Stimulated activated CD4-positive, alpha-beta T cell treated with anti-CD3 and anti-CD28 coated beads, Interleukin-4, amount 100 ng/mL, for 48 hours (primary cell): ENCODE measurements around the gene MITF.

ENCODE experiments used
- DNase-seq, 2 donors: peaks; one replicate each; pipeline ENCODE4 v3.0.0-alpha.2; 2020; ENCODE audit warnings: low read depth in 2 of 2

The MITF gene

DNA sequence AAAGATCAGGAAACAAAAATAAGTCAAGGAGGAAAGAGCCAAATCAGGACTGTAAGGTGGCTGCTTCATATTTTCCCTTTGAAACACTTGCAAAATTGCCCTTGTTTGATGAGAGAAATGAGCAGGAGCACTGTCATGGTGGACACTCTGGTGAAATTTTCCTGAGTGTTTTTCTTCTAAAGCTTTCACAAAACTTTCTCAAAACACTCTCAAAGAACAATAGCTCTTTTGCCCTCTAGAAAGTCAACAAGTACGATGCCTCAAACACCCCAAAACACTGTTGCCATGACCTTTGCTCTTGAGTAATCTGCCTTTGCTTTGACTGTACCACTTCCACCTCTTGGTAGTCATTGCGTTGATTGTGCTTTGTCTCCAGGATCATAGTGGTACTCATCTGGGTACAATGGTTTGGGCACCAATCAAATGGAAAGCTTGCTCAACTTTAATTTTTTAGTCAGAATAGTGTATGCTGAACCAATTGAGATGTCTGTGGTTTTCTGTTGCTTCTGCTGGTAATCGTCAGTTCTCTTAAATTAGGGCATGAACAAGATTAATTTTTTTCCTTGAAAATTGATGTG is 13.2 kb upstream of the MITF start:
- no peak for DNase-seq

DNA sequence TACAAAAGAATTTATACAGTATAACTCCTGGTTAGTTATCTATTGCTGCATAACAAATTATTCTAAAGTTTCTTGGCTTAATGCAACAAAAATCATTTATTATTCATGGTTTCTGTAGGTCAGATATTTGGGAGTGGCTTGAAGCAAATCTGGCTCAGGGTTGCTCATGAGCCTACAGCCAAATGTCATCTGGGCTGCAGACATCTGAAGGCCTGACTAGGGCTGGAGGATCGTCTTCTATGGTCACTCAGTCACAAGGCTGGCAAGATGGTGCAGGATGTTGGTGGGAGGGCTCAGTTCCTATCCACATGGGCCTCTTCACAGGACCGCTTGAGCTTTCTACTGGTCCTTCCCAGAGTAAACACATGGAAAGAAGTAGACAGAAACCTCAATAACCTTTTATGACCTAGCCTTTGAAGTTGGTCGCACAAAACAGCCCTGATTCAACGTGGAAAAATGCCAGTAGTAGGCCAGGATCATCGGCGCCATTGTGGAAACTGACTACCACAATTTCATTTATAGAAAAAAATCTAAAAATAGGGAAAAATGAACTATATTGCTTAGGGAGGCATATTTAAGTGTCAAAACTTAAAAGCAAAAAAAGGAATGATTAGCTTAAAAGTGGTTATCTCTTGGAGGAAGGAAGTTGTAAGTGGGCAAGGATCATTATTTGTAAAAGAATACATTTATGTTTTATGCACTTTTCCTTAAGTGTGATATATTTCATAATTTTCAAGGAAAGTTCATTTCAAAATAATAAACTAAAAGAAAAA is 9.9 kb upstream of the MITF start:
- no peak for DNase-seq

DNA sequence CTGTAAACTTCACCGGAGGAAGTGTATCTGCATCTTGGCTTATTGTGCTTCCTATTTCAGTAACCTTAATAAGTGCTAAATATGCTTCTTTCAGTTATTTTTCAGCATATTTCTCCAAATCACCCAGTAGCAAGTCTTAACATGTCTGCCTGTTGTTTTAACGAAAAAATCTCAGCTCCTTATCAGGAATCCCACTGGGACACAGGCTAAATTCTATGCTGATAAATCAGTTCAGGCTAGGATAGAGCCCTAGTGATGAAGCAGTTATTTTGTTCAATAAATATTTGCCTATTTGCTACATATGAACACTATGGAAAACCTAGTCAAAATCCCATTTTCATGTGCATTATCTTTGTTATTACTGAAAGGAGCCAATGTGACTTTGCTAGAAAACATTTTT is 8.2 kb upstream of the MITF start:
- no peak for DNase-seq

DNA sequence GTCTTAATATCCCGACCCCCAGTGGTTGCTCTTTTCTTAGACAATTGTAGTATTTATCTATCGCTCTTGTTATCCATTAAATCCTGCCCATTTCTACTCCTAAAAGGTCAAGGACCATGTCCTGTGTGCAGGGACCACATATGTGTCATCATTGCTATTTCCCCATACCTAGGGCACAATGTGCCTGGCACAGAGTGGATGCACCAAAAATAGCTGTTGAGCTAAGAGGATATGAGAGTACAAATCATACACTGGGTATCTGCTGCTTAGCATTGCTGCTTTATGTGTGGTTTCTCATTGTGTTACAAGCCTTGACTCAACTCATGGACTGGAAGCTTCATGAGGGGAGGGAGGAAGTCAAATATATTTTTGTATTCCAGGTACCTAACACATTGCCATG is 3.4 kb upstream of the MITF start:
- no peak for DNase-seq

DNA sequence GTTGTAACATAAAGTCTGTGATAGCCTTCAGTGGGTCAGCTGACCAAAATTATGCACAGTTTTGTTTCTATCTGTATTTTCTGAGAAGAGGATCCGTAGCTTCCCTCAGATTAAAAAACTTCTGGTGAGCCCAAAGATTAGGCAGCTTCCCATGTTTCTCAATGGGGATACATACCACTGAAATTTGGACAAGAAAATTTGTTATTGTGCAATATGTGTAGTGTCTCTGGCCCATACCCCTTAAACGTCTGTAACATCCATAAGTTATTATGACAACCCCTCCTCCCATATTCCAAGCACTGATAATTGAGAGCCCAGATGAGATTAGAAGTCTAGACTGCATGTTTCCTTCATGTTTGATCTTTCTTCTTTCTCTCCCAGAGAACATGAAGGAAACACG is 1.9 kb upstream of the MITF start:
- DNase-seq, result no peak

DNA sequence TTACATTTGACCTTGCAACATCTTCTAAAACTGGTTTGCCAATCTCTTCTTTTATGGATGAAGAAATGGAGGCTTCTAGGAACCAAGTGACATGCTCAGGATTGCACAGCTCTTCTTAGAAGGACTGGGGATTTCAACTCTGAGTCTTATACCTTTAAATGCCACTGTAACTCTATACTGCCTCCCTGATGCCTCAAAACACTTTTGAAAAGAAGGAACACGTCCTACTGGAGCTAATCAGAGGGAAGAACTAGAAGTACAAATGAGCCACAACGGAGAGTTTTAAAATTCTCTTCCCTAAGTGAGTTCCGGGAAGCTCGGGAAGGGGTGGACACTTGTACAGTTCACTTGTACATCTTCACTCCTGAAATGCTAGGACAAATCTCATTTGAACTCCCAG is 949 bp upstream of the MITF start:
- no peak for DNase-seq

DNA sequence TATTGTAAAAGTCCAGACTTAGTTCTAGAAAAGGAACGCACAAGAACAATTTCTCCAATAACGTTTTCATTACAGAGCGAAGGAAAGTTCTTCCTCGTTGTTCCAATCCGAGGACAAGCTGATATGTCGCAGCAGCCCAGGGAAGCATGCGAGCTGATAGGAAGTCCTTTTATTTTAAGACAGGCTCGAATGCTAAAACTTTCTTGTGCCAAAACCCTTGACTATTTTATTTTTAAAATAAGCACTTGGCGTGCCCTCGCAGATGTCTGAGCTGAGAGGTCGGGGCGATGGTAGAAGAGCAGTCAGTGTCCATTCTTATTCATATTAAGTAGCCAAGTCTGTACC is 433 bp upstream of the MITF start:
- DNase-seq, result no peak

DNA sequence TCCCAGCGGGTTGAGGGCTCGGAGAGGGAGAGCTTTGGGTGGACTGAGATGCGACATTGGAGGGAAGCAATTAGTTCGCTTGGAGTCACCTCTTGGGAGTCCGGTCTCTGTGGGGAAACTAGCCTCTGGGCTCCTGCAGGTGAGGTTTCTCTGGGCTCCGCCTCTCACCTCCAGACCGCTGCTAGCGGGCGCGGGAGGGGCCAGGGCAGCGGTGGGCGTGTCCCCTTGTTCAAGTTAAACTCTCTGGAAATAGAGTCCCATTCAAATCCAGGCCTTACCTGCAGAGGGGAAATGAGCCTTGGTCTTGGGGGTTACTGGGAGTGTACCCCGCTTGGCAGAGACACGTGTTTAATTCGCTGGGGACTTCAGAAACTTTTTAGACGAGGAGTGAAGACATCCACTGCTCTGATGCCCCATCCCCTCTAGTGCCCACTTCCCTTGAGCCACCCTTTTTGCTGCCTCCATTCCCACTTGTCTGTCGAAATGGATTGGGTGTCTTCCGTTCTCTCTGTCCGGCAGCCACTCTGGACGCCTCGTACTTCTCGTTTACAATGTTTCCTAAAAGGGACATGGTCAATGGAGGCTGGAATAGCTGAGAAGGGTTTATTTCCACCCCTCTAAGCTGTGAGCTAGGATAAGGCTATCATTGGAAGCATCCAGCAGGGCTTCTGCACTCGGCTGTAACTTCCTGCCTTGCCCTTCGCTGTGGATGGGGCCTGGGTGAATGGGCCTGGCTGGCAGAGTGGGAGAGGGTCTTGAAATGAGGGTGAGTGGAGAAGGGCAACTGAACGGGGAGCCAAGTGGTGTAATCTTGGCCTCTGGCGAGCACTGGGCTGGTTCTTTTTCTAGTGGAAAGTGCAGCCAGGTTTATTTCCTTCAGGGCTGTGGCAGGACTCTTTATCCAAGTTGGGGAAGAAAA is 1.1 kb downstream of the MITF start:
- DNase-seq, result no peak

DNA sequence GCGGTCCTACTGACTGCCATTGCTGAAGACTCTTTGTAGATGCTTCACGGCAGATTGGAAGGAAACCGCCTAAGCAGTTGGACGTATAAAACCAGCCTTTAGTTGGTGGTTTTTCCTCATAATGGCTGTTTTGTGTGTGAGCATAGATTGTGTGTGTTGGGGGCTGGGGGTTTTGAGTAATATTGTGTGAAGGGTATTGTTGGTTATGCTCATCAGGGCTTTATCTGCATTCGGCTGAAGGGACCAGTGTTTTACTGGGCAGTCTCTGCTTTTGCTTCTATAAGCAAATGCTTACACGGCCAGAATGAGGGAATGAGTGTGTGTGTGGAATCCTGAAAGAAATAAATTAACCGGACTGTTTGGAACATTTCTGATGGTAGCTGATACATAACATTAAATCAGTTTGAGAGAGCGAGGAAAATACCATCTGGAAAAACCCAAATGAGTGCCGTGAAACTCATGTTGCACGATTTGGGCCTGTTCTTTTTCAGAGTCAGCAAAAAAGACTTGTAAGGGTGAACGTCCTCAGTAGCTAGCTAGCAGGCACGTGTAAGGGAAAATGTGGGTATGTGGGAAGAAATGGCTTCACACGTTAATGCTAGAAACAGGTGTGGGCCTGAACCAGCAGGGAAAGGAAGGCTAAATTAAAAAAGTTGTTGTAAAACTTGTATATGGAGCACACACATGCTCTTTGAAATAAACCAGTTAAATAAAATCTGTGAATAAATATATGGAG is 1.9 kb downstream of the MITF start:
- DNase-seq, result no peak

DNA sequence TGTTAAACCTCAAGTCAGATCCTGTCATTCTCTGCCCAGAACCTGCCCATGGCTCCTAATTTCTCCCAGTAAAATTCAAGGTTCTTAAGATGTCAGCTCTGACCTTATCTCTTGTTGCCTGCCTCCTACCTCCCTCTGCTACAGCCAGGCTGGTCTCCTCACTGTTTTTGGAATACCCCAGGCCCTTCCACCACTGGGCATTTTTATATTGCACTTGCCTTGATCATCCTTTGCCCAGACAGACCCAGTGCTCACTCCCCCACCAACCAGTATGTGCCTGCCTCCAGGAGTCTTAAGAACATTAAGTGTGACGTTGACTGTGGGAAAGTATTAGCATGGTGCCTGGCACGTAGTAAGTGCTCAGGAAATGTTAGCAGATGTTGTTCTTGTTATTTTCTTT is 3.1 kb downstream of the MITF start:
- DNase-seq, result no peak

DNA sequence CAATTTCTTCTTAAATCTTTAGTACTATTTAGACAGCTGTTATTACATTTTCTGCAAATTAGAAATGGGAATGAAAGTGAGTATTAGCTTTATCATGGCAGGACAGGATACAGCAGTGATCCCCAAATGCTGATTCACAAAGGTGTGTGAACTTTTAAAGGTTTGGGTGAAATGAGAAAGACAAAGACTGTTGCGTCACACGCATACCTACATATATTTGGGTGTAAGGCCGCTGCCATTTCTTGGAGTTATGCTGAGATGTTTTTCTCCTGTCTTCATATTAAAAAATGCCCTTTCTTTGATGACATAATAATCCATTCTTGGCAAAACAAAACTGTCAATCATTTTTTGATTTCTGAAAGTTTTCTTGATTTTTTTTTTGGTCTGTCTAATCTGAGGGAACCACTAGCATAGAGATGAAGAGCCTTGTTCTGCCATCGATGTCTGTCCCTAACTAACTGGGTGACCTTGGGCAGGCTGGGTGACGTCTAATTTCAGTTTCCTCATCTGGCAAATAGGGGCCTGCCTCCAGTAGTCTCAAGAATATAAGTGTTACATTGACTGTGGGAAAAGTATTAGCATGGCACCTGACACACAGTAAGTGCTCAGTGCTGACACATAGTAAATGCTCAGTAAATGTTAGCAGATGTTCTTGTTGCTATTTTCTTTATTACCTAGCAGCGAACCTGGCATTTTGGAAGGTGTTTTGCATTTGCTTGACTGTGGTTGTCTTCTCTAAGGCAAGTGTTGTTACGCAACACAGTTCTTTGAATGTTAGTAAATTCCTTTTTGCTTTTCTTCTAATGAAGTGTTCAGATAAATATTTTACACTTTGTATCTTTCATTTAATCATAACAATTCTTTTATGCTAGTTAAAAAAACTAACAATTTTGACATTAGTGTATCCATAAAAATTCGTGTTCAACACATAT is 5.0 kb downstream of the MITF start:
- no peak for DNase-seq

DNA sequence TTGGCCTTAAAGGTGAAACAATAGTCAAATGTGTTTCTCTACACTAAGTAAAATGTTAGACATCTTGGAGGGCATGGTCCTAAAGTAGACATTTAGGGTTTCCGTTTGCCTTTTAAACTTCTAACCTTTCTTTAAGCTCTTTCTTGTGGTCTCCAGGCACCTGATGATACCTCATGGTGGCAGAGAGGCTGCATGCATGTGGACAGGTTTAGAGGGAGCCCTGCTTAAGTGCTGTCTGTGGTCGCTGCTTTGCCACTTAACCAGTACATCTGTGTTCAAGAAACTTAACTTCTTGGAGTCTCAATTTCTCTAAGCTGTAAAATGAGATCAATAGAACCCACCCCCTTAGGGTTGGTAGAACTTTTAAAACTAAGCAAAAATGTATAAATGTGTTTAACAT is 6.2 kb downstream of the MITF start:
- no peak for DNase-seq

DNA sequence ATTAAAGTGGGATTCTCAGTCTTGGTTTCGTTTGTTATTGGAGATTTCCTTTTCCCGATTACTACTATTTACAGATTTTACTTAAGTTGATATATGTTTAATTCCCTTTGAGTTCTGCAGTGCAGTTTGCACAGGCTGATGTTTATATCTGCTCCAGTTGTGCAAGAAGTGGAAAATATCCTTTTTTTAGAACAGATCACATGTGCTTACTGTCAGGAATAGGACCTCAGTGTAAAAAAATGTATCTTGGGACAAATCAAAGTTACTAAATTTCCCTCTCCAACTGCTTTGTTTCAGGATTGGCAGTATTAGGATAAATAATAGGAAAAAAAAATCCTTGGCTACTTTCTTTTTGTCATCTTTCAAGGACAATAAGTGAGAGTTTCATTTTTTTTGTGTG is 6.9 kb downstream of the MITF start:
- DNase-seq, result no peak

DNA sequence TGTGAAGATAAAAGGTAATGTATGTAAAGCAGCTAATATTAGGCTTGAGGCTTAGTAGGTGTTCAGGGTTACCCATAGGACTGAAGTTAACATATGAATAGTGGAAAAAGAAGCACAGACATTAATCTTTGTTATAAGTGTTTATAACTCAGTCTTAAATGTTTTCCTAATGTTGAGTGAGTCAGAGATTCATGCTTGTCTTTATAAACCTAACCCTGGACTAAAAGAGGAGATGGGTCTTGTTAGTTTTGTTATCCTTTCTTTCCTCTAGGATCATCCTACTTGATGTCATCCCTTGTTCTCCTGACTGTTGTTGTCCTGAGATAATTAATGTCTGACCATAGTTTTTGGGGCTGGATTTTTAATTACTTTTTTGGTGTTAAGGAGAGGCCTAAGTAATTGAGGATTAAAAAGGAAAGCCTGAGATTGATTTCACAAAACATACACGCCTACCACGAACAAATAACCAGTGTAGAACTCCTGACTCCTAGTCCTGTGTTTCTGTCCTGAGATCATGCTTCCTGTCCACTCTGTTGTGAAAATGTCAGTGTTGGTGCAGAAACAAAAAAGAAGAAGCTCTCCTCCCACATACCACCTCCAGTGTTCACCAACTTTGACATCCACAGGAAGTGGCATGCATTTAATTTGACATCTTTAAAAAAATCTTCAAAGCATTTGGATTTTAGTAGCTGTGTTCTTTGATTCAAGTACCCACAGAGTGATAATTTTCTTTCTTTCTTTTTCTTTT is 8.4 kb downstream of the MITF start:
- no peak for DNase-seq

DNA sequence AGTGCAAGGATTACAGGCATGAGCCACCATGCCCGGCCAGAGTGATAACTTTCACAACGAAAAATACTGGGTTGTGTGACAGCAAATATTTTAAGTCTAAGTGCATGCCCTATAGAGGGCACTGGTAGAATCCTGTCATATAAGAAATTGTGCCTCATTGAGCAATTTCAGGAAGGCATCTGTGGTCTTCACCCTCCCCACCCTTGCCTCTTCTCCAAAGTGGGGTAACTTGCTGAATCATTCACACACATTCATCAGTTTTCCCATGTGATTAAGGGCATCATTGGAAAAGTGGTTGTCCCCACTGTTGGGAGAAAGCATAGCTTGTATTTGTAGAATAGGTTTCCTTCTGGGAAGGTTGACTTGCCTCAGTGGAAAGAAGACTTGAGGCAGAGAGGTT is 9.2 kb downstream of the MITF start:
- DNase-seq, result no peak

DNA sequence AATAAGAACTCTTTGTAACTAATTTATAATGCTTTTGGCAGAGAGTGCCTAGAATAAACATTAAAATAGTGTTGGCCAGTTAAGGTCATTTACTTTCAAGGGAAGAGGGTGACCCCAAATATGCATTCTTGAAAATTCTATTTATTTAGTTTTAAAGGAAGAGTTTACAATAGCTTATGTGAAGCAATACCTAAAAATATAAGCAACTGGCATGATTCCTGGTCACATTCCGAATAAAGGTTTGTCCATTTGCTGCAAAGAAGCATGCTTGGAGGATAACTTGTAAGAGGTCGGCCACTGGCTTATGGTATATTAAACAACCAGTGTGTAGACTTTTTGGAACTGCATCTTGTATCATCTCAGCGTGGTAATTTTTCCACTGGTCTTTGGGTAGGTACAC is 10.2 kb downstream of the MITF start:
- no peak for DNase-seq

DNA sequence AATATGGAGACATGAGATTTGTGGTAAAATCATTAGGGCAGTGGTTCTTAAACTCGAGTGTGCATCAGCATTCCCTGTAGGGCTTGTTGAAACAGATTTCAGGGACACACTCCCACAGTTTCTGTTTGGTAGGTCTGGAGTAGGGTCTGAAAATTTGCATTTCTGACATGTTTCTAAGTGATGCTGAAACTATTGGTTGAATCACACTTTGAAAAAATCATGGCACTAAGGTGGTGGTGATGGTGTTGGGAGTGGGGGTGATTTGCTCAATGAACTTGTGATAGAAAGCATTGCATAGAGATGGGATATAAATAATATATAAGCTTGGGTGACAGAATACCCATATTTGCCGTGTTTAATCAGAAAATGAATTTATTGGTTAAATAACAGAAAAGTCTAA is 11.3 kb downstream of the MITF start:
- DNase-seq, result no peak

DNA sequence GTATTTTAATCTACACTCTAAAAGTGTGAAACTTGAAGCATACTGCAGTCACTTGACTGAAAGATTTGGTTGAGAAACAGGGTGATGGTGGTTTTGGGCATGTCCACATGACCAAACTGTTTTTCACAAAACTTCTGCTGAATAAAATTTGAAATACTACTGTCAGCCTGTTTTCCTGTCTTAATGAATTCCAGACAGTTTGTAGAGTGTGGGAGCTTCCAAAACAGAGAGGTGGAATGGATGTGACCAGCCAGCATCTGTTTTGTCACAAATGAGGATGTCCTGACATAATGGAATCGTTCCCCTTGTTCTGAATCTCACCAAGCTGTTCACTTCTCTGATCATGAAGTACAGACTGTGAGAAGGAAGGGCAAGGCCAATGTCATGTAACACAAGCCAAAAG is 11.8 kb downstream of the MITF start:
- DNase-seq, result no peak

DNA sequence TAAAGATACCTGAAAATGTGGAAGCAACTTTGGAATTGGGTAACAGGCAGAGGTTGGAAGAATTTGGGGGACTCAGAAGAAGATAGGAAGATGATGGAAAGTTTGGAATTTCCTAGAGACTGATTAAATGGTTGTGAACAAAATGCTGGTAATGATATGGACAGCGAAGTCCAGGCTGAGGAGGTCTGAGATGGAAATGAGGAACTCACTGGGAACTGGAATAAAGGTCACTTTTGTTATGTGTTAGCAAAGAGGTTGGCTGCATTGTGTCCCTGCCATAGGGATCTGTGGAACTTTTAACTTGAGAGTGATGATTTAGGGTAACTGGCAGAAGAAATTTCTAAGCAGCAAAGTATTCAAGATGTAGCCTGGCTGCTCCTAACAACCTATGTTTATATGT is 13.0 kb downstream of the MITF start:
- DNase-seq, result no peak

DNA sequence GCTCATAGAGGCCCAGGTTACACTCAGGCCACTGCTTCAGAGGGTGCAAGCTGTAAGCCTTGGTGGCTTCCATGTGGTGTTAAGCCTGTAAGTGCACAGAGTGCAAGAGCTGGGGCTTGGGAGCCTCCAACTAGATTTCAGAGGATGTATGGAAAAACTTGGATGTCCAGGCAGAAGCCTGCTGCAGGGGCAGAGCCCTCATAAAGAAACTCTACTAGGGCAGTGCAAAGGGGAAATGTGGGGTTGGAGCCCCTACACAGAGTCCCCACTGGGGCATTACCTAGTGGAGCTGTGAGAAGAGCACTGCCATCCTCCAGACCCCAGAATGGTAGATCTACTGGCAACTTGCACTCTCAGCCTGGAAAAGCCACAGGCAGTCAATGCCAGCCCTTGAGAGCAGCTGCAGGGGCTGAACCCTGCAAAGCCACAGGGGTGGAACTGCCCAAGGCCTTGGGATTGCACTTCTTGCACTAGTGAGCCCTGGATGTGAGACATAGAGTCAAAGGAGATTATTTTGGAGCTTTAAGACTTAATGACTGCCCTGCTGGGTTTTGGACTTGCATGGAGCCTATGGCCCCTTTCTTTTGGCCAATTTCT is 14.0 kb downstream of the MITF start:
- no peak for DNase-seq
